HCT116 (cell line): ENCODE measurements around the gene PI4KA. TPM values are rescaled to one million over a fixed set of nuclear protein-coding genes. Genes with fewer than 3 reads are reported as not detected.
A peak's percentile ranks its signal among the peaks of the same experiment; 100 is the strongest.

Experiments
- ATAC-seq: fragments of 200-7000 bp; cut with Tn5 transposase; 2 replicates; pipeline ENCODE4 v1.9.1; 2020; ENCODE audit warnings: mild to moderate bottlenecking, moderate library complexity
- BruUV-seq: library from RNA; stranded (reverse); fragments of 400-500 nt; replicated peaks from 2 replicates; lab custom pipeline; 2021; lab: Mats Ljungman, UMichigan
- CTCF ChIA-PET: fragments of 300-600 bp; sonication (Branson Sonifier 250); formaldehyde crosslinking; loops from one replicate; lab custom pipeline; 2021; ENCODE audit warnings: antibody characterized with exemption; lab: Charles Lee
- POLR2A ChIA-PET: fragments of 300-600, 350-600 bp; sonication (Branson Sonifier 250); formaldehyde crosslinking; loops from one replicate; lab custom pipeline; 2021; ENCODE audit warnings: antibody characterized with exemption; lab: Charles Lee
- RAD21 ChIA-PET, 2 experiments: fragments of 300-600 bp; sonication (Branson Sonifier 250); formaldehyde crosslinking; loops; one replicate each; lab custom pipeline; 2023; ENCODE audit warnings: low total read pairs in 2 of 2; ENCODE audit not compliant: uncharacterized antibody in 2 of 2, unreplicated experiment in 2 of 2, low non-redundant PET in 1 of 2; lab: Charles Lee
- DNase-seq: peaks from one replicate; pipeline ENCODE4 v3.0.0-alpha.2; 2010; ENCODE audit warnings: low read depth, low spot score
- H2AFZ ChIP-seq: fragments of 200-600 bp; shearing (Covaris generic), sonication (generic); 2 replicates; pipeline ENCODE4 v1.6.1; 2017; ENCODE audit warnings: low read depth, mixed run types, mixed read lengths, antibody characterized with exemption, low read length; ENCODE audit not compliant: poor library complexity, severe bottlenecking
- H3K27ac ChIP-seq: 2 replicates; pipeline ENCODE4 v1.5.1; 2012; ENCODE audit warnings: low read depth, low read length
- H3K27me3 ChIP-seq: fragments of 200-600 bp; sonication (generic); 2 replicates; pipeline ENCODE4 v1.6.1; 2016; ENCODE audit warnings: mixed run types, low read length, mixed read lengths; ENCODE audit not compliant: insufficient read depth
- H3K36me3 ChIP-seq, 2 experiments: fragments of 200-500 bp in 1 of 2; fragments of 200-600 bp in 1 of 2; sonication (Bioruptor generic) in 1 of 2; sonication (generic) in 1 of 2; 2 replicates each; pipeline versions ENCODE4 v1.5.1 to v1.6.1; 2014 to 2016; ENCODE audit warnings: low read length in 2 of 2, inconsistent platforms in 1 of 2, mixed read lengths in 1 of 2, mixed run types in 1 of 2; ENCODE audit not compliant: insufficient read depth in 2 of 2, control insufficient read depth in 1 of 2
- H3K4me1 ChIP-seq, 2 experiments: fragments of 200-600 bp in 1 of 2; sonication (generic) in 1 of 2; 2 replicates each; pipeline versions ENCODE4 v1.5.1 to v1.6.1; 2012 to 2017; ENCODE audit warnings: low read length in 2 of 2, inconsistent platforms in 1 of 2, mild to moderate bottlenecking in 1 of 2, mixed read lengths in 1 of 2, mixed run types in 1 of 2, moderate library complexity in 1 of 2; ENCODE audit not compliant: insufficient read depth in 2 of 2, control insufficient read depth in 1 of 2
- H3K4me2 ChIP-seq: fragments of 200-600 bp; sonication (generic); 2 replicates; pipeline ENCODE4 v1.6.1; 2017; ENCODE audit warnings: mixed run types, low read length, mixed read lengths
- H3K4me3 ChIP-seq, 2 experiments: fragments of 200-600 bp in 1 of 2; sonication (generic) in 1 of 2; replicated peaks in 1 of 2; 2 replicates each; pipeline ENCODE4 v1.5.1; 2011 to 2016; ENCODE audit warnings: low read length in 2 of 2, control low read depth in 1 of 2, low read depth in 1 of 2, mild to moderate bottlenecking in 1 of 2, mixed read lengths in 1 of 2, mixed run types in 1 of 2
- H3K79me2 ChIP-seq: fragments of 200-600 bp; sonication (generic); 2 replicates; pipeline ENCODE4 v1.6.1; 2017; ENCODE audit warnings: mild to moderate bottlenecking, mixed run types, low read length, moderate library complexity, mixed read lengths; ENCODE audit not compliant: insufficient read depth
- H3K9ac ChIP-seq: fragments of 200-600 bp; sonication (generic); 2 replicates; pipeline ENCODE4 v1.6.1; 2016; ENCODE audit warnings: low read length, mixed read lengths
- H3K9me2 ChIP-seq: fragments of 200-600 bp; sonication (generic), shearing (Covaris generic); 2 replicates; pipeline ENCODE4 v1.6.1; 2017; ENCODE audit warnings: mixed run types, mild to moderate bottlenecking, moderate library complexity; ENCODE audit not compliant: insufficient read depth
- H3K9me3 ChIP-seq, 2 experiments: fragments of 200-500 bp in 1 of 2; fragments of 200-600 bp in 1 of 2; sonication (Bioruptor generic) in 1 of 2; sonication (generic) in 1 of 2; 2 replicates each; pipeline ENCODE4 v1.6.1; 2014 to 2017; ENCODE audit warnings: low read length in 2 of 2, mixed read lengths in 2 of 2, inconsistent platforms in 1 of 2, low read depth in 1 of 2, mild to moderate bottlenecking in 1 of 2, mixed run types in 1 of 2, moderate library complexity in 1 of 2; ENCODE audit not compliant: control insufficient read depth in 1 of 2, insufficient read depth in 1 of 2
- H4K20me1 ChIP-seq: fragments of 200-600 bp; sonication (generic), shearing (Covaris generic); 2 replicates; pipeline ENCODE4 v1.6.1; 2017; ENCODE audit warnings: mixed run types, mild to moderate bottlenecking, moderate library complexity; ENCODE audit not compliant: insufficient read depth
- CEBPB ChIP-seq: IDR thresholded peaks from 2 replicates; pipeline ENCODE4 v1.6.1; 2012; ENCODE audit warnings: low read depth
- EGR1 ChIP-seq: IDR thresholded peaks from 2 replicates; pipeline ENCODE4 v1.6.1; 2012; ENCODE audit warnings: low read depth
- EZH2 ChIP-seq: fragments of 200-600 bp; sonication (generic); IDR thresholded peaks from 2 replicates; pipeline ENCODE4 v1.6.1; 2017; ENCODE audit warnings: antibody characterized with exemption, mixed run types
- FOSL1 ChIP-seq: IDR thresholded peaks from 2 replicates; pipeline ENCODE4 v1.6.1; 2012; ENCODE audit warnings: low read depth
- JUND ChIP-seq: IDR thresholded peaks from 2 replicates; pipeline ENCODE4 v1.6.1; 2012
- POLR2A ChIP-seq: IDR thresholded peaks from 2 replicates; pipeline ENCODE4 v1.7.0; 2011; ENCODE audit warnings: borderline replicate concordance; ENCODE audit not compliant: insufficient read depth, insufficient read length; ENCODE audit errors: extremely low read depth
- POLR2AphosphoS5 ChIP-seq: IDR thresholded peaks from 2 replicates; pipeline ENCODE4 v1.6.1; 2011; ENCODE audit warnings: mild to moderate bottlenecking, low read depth, low read length, moderate library complexity
- REST ChIP-seq: IDR thresholded peaks from 2 replicates; pipeline ENCODE4 v1.6.1; 2012; ENCODE audit warnings: low read depth
- SIN3A ChIP-seq: IDR thresholded peaks from 2 replicates; pipeline ENCODE4 v1.6.1; 2012; ENCODE audit warnings: low read depth
- SRF ChIP-seq: IDR thresholded peaks from 2 replicates; pipeline ENCODE4 v1.6.1; 2012; ENCODE audit warnings: low read depth
- YY1 ChIP-seq: IDR thresholded peaks from 2 replicates; pipeline ENCODE4 v1.6.1; 2011; ENCODE audit warnings: low read length, low read depth, moderate library complexity, mild to moderate bottlenecking; ENCODE audit not compliant: insufficient replicate concordance; ENCODE audit errors: extremely low read depth
- ZBTB33 ChIP-seq: IDR thresholded peaks from 2 replicates; pipeline ENCODE4 v1.6.1; 2011; ENCODE audit warnings: mild to moderate bottlenecking, low read length, moderate library complexity; ENCODE audit not compliant: insufficient replicate concordance; ENCODE audit errors: extremely low read depth
- ZFX ChIP-seq: fragments of 450-650 bp; IDR thresholded peaks from 2 replicates; pipeline ENCODE4 v1.6.1; 2017
- ZNF274 ChIP-seq: fragments of 200-500 bp; sonication (Bioruptor generic); IDR thresholded peaks from 2 replicates; pipeline ENCODE4 v1.6.1; 2014; ENCODE audit warnings: mild to moderate bottlenecking, low read depth, low read length, inconsistent platforms
- intact Hi-C: fragments of 100-400 bp; cut with micrococcal nuclease; formaldehyde crosslinking; loops from 2 replicates; pipeline ENCODE4 v1.10.0; 2022
- total RNA-seq: library from RNA; stranded (reverse); gene quantifications from one replicate; pipeline ENCODE4 v1.2.1, GENCODE V29; 2021; ENCODE audit not compliant: unreplicated experiment
- TF ChIP-seq, protein P1 (sequence below), 3 experiments: fragments of 200-600 bp in 1 of 3; sonication (generic) in 1 of 3; IDR thresholded peaks in 2 of 3; conservative IDR thresholded peaks in 1 of 3; 2 replicates each; pipeline ENCODE4 v1.5.1; 2012 to 2017; ENCODE audit warnings: low read depth in 2 of 3, low read length in 2 of 3, antibody characterized with exemption in 1 of 3, borderline replicate concordance in 1 of 3, control low read depth in 1 of 3, mild to moderate bottlenecking in 1 of 3, mixed read lengths in 1 of 3, mixed run types in 1 of 3, moderate library complexity in 1 of 3; ENCODE audit not compliant: insufficient read depth in 1 of 3
- TF ChIP-seq, protein P2 (sequence below): IDR thresholded peaks from 2 replicates; pipeline ENCODE4 v1.6.1; 2012
- TF ChIP-seq, protein P3 (sequence below): IDR thresholded peaks from 2 replicates; pipeline ENCODE4 v1.6.1; 2012

PI4KA gene
- total RNA-seq, 1 experiment from 2014 or later: 59.6 TPM

GRCh38 chr22:20865331-20865730 lies 6.7 kb upstream of the PI4KA start:
- TF ChIP-seq, protein P1, sequence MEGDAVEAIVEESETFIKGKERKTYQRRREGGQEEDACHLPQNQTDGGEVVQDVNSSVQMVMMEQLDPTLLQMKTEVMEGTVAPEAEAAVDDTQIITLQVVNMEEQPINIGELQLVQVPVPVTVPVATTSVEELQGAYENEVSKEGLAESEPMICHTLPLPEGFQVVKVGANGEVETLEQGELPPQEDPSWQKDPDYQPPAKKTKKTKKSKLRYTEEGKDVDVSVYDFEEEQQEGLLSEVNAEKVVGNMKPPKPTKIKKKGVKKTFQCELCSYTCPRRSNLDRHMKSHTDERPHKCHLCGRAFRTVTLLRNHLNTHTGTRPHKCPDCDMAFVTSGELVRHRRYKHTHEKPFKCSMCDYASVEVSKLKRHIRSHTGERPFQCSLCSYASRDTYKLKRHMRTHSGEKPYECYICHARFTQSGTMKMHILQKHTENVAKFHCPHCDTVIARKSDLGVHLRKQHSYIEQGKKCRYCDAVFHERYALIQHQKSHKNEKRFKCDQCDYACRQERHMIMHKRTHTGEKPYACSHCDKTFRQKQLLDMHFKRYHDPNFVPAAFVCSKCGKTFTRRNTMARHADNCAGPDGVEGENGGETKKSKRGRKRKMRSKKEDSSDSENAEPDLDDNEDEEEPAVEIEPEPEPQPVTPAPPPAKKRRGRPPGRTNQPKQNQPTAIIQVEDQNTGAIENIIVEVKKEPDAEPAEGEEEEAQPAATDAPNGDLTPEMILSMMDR (IDR thresholded peaks at IDR 0.05 in 2 of 3, conservative IDR thresholded peaks at IDR 0.05 in 1 of 3; ENCODE audit: borderline replicate concordance in 1 of 3, insufficient read depth in 1 of 3, low read depth in 2 of 3, low read length in 2 of 3): no peak
- TF ChIP-seq, protein P2, sequence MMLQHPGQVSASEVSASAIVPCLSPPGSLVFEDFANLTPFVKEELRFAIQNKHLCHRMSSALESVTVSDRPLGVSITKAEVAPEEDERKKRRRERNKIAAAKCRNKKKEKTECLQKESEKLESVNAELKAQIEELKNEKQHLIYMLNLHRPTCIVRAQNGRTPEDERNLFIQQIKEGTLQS: no peak
- no peak for TF ChIP-seq JUND
- no peak for TF ChIP-seq SRF
- no peak for TF ChIP-seq ZBTB33
- no peak for TF ChIP-seq ZNF274
- TF ChIP-seq EZH2: no peak
- TF ChIP-seq ZFX: no peak
- no peak for TF ChIP-seq CEBPB
- TF ChIP-seq EGR1: no peak
- TF ChIP-seq REST: no peak
- TF ChIP-seq YY1: no peak
- no peak for TF ChIP-seq POLR2AphosphoS5
- TF ChIP-seq, protein P3, sequence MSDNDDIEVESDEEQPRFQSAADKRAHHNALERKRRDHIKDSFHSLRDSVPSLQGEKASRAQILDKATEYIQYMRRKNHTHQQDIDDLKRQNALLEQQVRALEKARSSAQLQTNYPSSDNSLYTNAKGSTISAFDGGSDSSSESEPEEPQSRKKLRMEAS: no peak
- no peak for TF ChIP-seq POLR2A
- TF ChIP-seq SIN3A: no peak
- TF ChIP-seq FOSL1: no peak

More at GRCh38 chr22:20865331-20865730, 6.7 kb upstream of the PI4KA start:
- peaks cover 7 to 11% of the 10 kb centered on the region in 2 experiments; a peak in 3 of 4 replicates for H3K4me1 ChIP-seq
- H3K27ac ChIP-seq: no peak overlapping the region
- DNase-seq (no peak), ATAC-seq (no peak)
- intact Hi-C loops: no loop called here
- H3K4me3 ChIP-seq: no peak overlapping the region
- CTCF ChIA-PET: interaction anchor here (0.5 to 1.6 kb wide), 3 partner anchors 10 to 627 kb away, joined by 3 to 4 read pairs (median 3); no protein-coding TSS in a partner anchor
- H3K9me3 ChIP-seq: no peaks in the 10 kb centered on the region
- no peaks in the 10 kb centered on the region for H3K27me3 ChIP-seq
- RAD21 ChIA-PET: no interaction called here
- H3K9me2 ChIP-seq: no peaks in the 10 kb centered on the region
- no peaks in the 10 kb centered on the region for H3K79me2 ChIP-seq
- peak overlapping the region; percentile 43 for H3K4me2 ChIP-seq
- POLR2A ChIA-PET: interaction anchor here (1.6 kb wide), 1 partner anchor 16 kb away, joined by 3 read pairs; no protein-coding TSS in a partner anchor
- no peak overlapping the region for H3K9ac ChIP-seq
- 0 out of 4 replicates have a peak, but pooled peaks cover 0 to 6% of the 10 kb centered on the region in 2 experiments for H3K36me3 ChIP-seq
- no peaks in the 10 kb centered on the region for H4K20me1 ChIP-seq
- no TSS peak for BruUV-seq
- no peak overlapping the region for H2AFZ ChIP-seq
